Stomach (tissue), 9 donors: Measurements from ENCODE around the gene EPHB1. TPM values are rescaled to one million over a fixed set of nuclear protein-coding genes. Genes with fewer than 3 reads are reported as not detected.

Source experiments
- DNase-seq, 2 donors: peaks; one replicate each; pipeline versions ENCODE4 v3.0.0 to v3.0.0-alpha.2; 2013 to 2019
- H3K27ac ChIP-seq, 5 donors: fragments of 200-600 bp in 4 of 5; sonication (generic) in 4 of 5; one replicate each; pipeline ENCODE4 v1.5.1; 2013 to 2019; ENCODE audit warnings: mild to moderate bottlenecking in 1 of 5, moderate library complexity in 1 of 5
- H3K27me3 ChIP-seq, 3 donors: fragments of 200-600 bp; sonication (generic); one replicate each; pipeline ENCODE4 v1.5.1; 2017 to 2019; ENCODE audit warnings: mixed run types in 1 of 3
- H3K36me3 ChIP-seq, 4 donors: fragments of 200-600 bp; sonication (generic); 1 replicate in 3 of 4; 2 replicates in 1 of 4; pipeline ENCODE4 v1.5.1; 2016 to 2019
- H3K4me1 ChIP-seq, 4 donors: fragments of 200-600 bp; sonication (generic); one replicate each; pipeline ENCODE4 v1.5.1; 2016 to 2019
- H3K4me3 ChIP-seq, 4 donors: fragments of 200-600 bp; sonication (generic) in 3 of 4; one replicate each; pipeline ENCODE4 v1.5.1; 2016 to 2019; ENCODE audit warnings: mild to moderate bottlenecking in 1 of 4
- H3K9me3 ChIP-seq, 4 donors: fragments of 200-600 bp; sonication (generic); one replicate each; pipeline ENCODE4 v1.5.1; 2016 to 2019
- EP300 ChIP-seq: sonication (generic); formaldehyde crosslinking; IDR thresholded peaks from one replicate; pipeline ENCODE4 v1.6.1; 2017; ENCODE audit warnings: antibody characterized with exemption
- POLR2A ChIP-seq, 4 donors: fragments of 450-650 bp; IDR thresholded peaks; one replicate each; pipeline ENCODE4 v1.6.1; 2016; ENCODE audit warnings: antibody characterized with exemption in 4 of 4, control low read depth in 2 of 4, mild to moderate bottlenecking in 1 of 4, moderate library complexity in 1 of 4
- POLR2AphosphoS5 ChIP-seq, 3 donors: sonication (generic); formaldehyde crosslinking; IDR thresholded peaks; one replicate each; pipeline ENCODE4 v1.6.1; 2016; ENCODE audit warnings: antibody characterized with exemption in 3 of 3
- WGBS, 5 donors: extraction: QIAGEN DNeasy Blood & Tissue Kit in 3 of 5; methylation state at CpG; one replicate each; pipeline versions ENCODE4 v1.1.5 to v1.1.7; 2013 to 2018; 5-methylcytosine and 5-hydroxymethylcytosine counted together
- intact Hi-C: fragments of 100-400 bp; cut with DNase I; formaldehyde crosslinking; loops from one replicate; pipeline ENCODE4 v1.15.1; 2023; ENCODE audit warnings: low total_unique reads
- polyA plus RNA-seq, 3 donors: library from polyadenylated mRNA; stranded (reverse); fragments of 200-250 nt; gene quantifications; one replicate each; pipeline ENCODE4 v1.2.3, GENCODE V29; 2013
- total RNA-seq, 5 donors: library from RNA; depleted of rRNA; stranded (reverse); fragments of >200 nt; gene quantifications; one replicate each; pipeline versions ENCODE4 v1.1.0 to v1.2.3, GENCODE V29; 2014 to 2016
- TF ChIP-seq, protein P1 (sequence below), 7 experiments: fragments of 450-650 bp in 4 of 7; fragments of 200-600 bp in 3 of 7; sonication (generic) in 3 of 7; IDR thresholded peaks; one replicate each; pipeline ENCODE4 v1.5.1; 2016 to 2019; ENCODE audit warnings: antibody characterized with exemption in 7 of 7, control low read depth in 2 of 7, mild to moderate bottlenecking in 1 of 7
- donor health status: healthy with polysubstance abuse.
- donor health status: Bipolar disorder and iron deficiency.
- donor health status: healthy.

Gene EPHB1
- total and polyA plus RNA-seq, 8 donors, result 0.13 to 2.3 (median 1.0) TPM; not detected in 4

DNA sequence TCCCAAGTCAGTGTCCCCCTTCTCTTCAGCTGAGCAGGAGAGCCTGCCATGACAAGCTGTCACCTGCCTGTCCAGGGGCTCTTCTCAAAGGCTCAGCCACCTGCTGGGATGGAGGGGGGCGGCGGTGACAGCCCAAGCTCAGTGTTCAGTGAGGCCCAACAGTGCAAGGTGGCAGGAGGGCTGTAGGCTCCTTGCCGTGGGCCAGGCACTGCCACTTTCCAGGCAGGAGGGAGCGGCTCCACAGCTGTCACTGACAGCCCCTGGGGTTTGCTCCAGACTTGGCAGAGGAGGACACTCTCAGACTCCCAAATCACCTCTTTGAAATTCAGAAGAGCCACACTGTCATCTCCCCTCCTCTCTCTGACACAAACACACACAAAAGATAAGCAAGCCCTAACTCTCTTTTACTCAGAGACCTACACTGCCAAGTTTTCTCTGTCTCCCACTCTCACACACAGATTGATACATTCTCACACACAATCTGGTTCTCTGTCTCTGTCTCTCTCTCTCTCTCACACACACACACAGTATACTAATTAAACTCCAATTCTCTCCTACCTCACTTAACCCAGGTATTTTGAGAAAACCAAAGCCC lies 443.3 kb downstream of the EPHB1 start:
- WGBS, 5 donors, result 54 to 71% (median 64%) methylated on average over 4 of the region's 4 CpGs
- no peaks in the 10 kb centered on the region for H3K4me1 ChIP-seq
- H3K9me3 ChIP-seq, result no peaks in the 10 kb centered on the region
- peaks cover 0 to 3% (median 0%) of the 10 kb centered on the region in 3 donors for H3K27me3 ChIP-seq
- H3K27ac ChIP-seq, result no peak overlapping the region
- no peak for TF ChIP-seq EP300
- no peak for TF ChIP-seq POLR2AphosphoS5 (IDR thresholded peaks at IDR 0.05)
- TF ChIP-seq POLR2A (IDR thresholded peaks at IDR 0.05), result no peak
- TF ChIP-seq, protein P1, sequence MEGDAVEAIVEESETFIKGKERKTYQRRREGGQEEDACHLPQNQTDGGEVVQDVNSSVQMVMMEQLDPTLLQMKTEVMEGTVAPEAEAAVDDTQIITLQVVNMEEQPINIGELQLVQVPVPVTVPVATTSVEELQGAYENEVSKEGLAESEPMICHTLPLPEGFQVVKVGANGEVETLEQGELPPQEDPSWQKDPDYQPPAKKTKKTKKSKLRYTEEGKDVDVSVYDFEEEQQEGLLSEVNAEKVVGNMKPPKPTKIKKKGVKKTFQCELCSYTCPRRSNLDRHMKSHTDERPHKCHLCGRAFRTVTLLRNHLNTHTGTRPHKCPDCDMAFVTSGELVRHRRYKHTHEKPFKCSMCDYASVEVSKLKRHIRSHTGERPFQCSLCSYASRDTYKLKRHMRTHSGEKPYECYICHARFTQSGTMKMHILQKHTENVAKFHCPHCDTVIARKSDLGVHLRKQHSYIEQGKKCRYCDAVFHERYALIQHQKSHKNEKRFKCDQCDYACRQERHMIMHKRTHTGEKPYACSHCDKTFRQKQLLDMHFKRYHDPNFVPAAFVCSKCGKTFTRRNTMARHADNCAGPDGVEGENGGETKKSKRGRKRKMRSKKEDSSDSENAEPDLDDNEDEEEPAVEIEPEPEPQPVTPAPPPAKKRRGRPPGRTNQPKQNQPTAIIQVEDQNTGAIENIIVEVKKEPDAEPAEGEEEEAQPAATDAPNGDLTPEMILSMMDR (IDR thresholded peaks at IDR 0.05), result no peak
- no peaks in the 10 kb centered on the region for H3K36me3 ChIP-seq
- intact Hi-C loops, result no loop called here
- no peak overlapping the region for H3K4me3 ChIP-seq
- no peak for DNase-seq

DNA sequence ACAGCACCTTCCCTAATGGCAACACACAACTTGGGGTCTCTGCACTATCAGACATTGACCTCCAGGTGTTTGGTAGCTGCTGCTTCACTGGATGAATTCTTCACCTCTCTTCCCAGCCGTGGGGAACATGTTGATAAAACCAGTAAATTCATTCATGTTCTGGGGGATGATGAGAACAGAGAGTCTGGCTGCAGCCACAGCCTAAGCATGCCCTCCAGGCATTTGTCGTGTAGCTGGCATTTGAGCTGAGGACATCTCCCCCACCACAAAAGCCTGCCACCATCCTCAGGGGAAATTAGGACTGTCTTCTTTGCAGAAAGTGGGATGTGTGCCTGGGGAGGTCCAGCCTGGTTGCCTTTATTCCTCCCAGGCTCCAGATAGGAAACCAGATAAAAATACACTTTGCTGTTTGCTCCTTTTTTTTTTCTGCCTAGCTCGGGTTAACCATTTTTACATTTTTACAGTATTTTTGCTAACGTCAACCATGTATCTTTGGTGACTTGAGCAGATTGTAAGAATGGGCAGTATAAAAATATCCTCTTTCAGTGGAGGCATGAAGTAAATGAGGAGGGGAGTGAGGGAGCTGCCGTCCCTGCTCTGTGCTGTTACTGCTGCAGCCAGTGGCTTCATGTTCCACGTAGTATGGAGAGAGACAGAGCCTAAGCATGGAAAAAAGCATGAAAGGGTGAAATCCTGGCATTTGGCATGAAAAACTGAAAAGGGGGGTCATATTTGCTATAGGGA lies 444.0 kb downstream of the EPHB1 start:
- WGBS, 5 donors, result 51 to 59% (median 55%) methylated on average over 6 of the region's 6 CpGs
- Histone ChIP-seq H3K27me3 (peaks cover 0 to 3% (median 0%) of the 10 kb centered on the region in 3 donors), H3K36me3 (no peaks in the 10 kb centered on the region), H3K9me3 (no peaks in the 10 kb centered on the region), H3K4me1 (no peaks in the 10 kb centered on the region), H3K4me3 (no peak overlapping the region), H3K27ac (no peak overlapping the region)
- intact Hi-C loops, result no loop called here
- no peak for DNase-seq
- TF ChIP-seq POLR2A (IDR thresholded peaks at IDR 0.05), result no peak

DNA sequence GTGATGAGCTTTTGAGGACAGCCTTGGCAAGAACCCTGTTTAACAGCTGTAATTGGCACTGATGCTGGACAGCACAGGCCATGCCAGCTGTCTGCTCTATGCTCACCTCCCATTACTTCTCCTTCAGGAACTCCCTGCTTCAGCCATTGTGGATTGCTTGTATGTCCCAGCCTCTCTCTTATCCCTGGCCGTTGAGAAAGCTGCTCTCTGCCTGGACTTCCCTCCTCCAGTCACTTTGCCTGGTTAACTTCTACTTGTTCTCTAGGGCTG lies 444.5 kb downstream of the EPHB1 start:
- Histone ChIP-seq H3K9me3 (no peaks in the 10 kb centered on the region), H3K36me3 (no peaks in the 10 kb centered on the region), H3K4me1 (no peaks in the 10 kb centered on the region), H3K27me3 (peaks cover 0 to 3% (median 0%) of the 10 kb centered on the region in 3 donors), H3K4me3 (no peak overlapping the region), H3K27ac (no peak overlapping the region)
- TF ChIP-seq EP300, result no peak
- 33 to 62% (median 40%) methylated on average over 1 of the region's 1 CpG for WGBS, 5 donors
- intact Hi-C loops, result no loop called here
- DNase-seq, result no peak

DNA sequence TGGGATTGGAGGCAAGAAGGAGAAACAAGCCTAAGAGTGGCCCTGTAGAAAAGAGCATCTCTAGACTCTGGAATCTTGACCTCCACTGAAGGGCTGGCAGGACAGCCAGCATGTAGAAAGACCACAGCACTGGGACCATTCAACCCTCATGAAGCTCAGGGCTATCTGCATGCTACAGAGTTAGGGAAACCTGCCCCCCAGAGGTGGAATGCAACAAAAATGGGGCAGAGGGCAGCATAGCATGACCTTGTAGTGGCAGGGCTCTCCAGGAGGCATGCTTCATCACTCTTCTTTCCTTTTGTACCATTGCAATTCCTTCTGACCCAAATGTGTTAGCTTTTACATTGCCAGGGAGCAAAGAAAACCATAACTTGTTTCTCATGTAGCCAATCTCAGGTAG lies 445.4 kb downstream of the EPHB1 start:
- Histone ChIP-seq H3K4me1 (no peaks in the 10 kb centered on the region), H3K9me3 (no peaks in the 10 kb centered on the region), H3K27me3 (peaks cover 0 to 3% (median 0%) of the 10 kb centered on the region in 3 donors), H3K27ac (no peak overlapping the region), H3K36me3 (no peaks in the 10 kb centered on the region), H3K4me3 (no peak overlapping the region)
- no peak for DNase-seq
- no peak for TF ChIP-seq POLR2AphosphoS5 (IDR thresholded peaks at IDR 0.05)
- no peak for TF ChIP-seq EP300
- no peak for TF ChIP-seq POLR2A (IDR thresholded peaks at IDR 0.05)
- TF ChIP-seq, protein P1 (IDR thresholded peaks at IDR 0.05), result no peak
- intact Hi-C loops, result no loop called here

DNA sequence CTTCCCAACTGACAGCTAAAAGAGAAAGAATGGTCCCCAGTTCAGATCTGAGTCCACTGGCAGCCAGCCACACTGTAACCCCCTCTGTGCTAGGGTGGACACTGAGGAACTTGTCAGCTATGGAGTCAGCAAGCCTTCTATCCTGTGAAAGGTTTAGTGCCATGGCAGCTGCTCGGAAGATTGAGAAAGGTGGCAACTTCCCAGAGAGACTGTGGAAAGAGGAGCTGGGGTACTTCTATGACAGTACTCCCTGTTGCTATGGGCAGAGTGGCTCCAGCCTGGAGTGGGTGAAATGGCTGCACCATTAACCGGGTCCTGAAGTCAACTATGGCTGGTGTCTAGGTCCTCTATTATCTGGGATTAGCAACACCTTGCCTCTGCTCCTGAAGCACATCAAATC lies 447.2 kb downstream of the EPHB1 start:
- H3K4me1 ChIP-seq, result no peaks in the 10 kb centered on the region
- no peaks in the 10 kb centered on the region for H3K9me3 ChIP-seq
- H3K4me3 ChIP-seq, result no peak overlapping the region
- WGBS, 5 donors, result 86 to 100% (median 93%) methylated on average over 2 of the region's 2 CpGs
- H3K27me3 ChIP-seq, result peaks cover 0 to 3% (median 0%) of the 10 kb centered on the region in 3 donors
- H3K27ac ChIP-seq, result no peak overlapping the region
- intact Hi-C loops, result no loop called here
- H3K36me3 ChIP-seq, result no peaks in the 10 kb centered on the region
- TF ChIP-seq POLR2AphosphoS5 (IDR thresholded peaks at IDR 0.05) (no peak), POLR2A (IDR thresholded peaks at IDR 0.05) (no peak), EP300 (no peak)
- TF ChIP-seq, protein P1 (IDR thresholded peaks at IDR 0.05), result no peak
- DNase-seq, result no peak
